Bronchial epithelial cell (primary cell): ENCODE measurements around the gene GLIS1. TPM values are rescaled to one million over a fixed set of nuclear protein-coding genes. Genes with fewer than 3 reads are reported as not detected.

ENCODE experiments used
- DNase-seq: peaks from one replicate; pipeline ENCODE4 v3.0.0-alpha.2; 2010; ENCODE audit warnings: low read depth
- FAIRE-seq: peaks from 2 replicates; lab custom pipeline; 2011; peaks lifted over from hg19 to GRCh38; lab: Jason Lieb, UNC
- H3K27me3 ChIP-seq: 2 replicates; pipeline ENCODE4 v1.5.1; 2011; ENCODE audit warnings: low read length; ENCODE audit not compliant: control insufficient read depth, insufficient read depth
- H3K36me3 ChIP-seq: 2 replicates; pipeline ENCODE4 v1.5.1; 2011; ENCODE audit warnings: low read length; ENCODE audit not compliant: control insufficient read depth, insufficient read depth
- H3K4me3 ChIP-seq: 2 replicates; pipeline ENCODE4 v1.5.1; 2011; ENCODE audit warnings: mild to moderate bottlenecking, low read depth, low read length, control low read depth
- CTCF ChIP-seq: IDR thresholded peaks from 2 replicates; pipeline ENCODE4 v1.5.1; 2011; ENCODE audit warnings: mild to moderate bottlenecking, moderate library complexity, low read length, control low read depth, inconsistent platforms; ENCODE audit not compliant: insufficient read depth, severe bottlenecking
- total RNA-seq: library from RNA; depleted of rRNA; stranded (reverse); fragments of >200 nt; gene quantifications from 2 replicates; pipeline ENCODE4 v1.2.1, GENCODE V29; 2014

The GLIS1 gene
- total RNA-seq, 1 donor from 2014 or later = under 0.01 TPM

DNA sequence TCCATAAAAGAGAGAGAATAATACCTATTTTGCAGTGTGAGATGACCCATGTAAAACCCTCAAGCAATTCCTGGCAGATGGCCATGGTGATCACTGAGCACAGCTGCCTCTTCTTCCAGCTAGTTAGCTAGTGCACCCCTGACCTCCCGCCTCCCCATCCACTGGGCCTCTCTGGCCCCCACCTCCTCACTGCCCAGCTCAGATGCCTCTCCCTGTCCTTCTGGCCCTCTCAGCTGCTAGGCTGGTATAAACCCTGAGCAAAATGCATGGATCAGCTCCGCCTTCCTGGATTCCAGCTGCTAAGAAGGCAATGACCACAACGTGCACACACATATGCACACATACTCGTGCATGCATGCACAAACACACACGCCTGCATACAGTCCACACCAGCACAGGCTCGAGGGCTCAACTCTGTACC is 162.6 kb downstream of the GLIS1 start:
- H3K27me3 ChIP-seq = no peaks in the 10 kb centered on the region
- TF ChIP-seq CTCF = no peak
- DNase-seq (no peak), FAIRE-seq (no peak)
- H3K36me3 ChIP-seq = no peaks in the 10 kb centered on the region
- H3K4me3 ChIP-seq = no peak overlapping the region

DNA sequence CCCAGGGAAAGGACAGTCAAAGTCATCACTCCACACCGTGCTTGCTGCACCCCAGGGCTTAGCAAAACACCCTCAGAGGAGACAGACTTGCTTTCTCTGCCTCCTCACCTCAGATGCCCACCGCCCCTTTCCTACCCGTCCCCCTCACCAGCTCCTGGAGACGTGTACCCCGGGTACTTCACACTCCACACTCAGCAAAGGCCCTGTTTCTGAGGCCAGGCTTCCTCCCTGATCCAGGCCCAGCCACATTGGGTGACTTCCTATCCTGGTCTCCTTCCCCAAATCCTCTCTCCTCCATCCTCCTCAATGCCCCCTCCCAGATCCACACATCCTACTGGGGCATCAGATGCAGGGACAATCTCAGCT is 163.0 kb downstream of the GLIS1 start:
- Histone ChIP-seq H3K27me3 (no peaks in the 10 kb centered on the region), H3K4me3 (no peak overlapping the region), H3K36me3 (no peaks in the 10 kb centered on the region)
- DNase-seq = no peak
- FAIRE-seq = no peak
- no peak for TF ChIP-seq CTCF

GRCh38 chr1:53575141-53575954 is 163.6 kb downstream of the GLIS1 start:
- FAIRE-seq (no peak), DNase-seq (no peak)
- Histone ChIP-seq H3K36me3 (no peaks in the 10 kb centered on the region), H3K4me3 (no peak overlapping the region), H3K27me3 (no peaks in the 10 kb centered on the region)
- TF ChIP-seq CTCF = no peak

DNA sequence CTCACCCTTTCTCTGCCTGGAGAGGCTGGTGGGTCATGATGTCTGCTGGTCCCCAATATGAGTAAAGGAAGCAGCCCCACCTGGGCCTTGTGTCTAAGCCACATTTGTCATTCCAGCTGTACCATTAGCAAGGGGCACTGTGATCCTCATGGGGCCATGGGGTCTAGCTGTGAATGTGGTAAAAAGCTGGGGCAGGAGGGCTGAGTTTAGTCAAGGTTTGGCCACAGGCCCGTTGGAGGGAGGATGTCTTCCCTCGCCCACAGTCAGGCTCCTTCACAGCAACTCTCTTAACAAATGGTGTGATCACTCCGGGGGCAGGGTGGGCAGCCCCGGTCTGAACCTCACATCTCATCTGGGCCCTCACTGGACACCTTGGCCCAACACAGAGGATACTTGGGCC is 164.3 kb downstream of the GLIS1 start:
- DNase-seq (no peak), FAIRE-seq (no peak)
- H3K36me3 ChIP-seq = no peaks in the 10 kb centered on the region
- no peak overlapping the region for H3K4me3 ChIP-seq
- H3K27me3 ChIP-seq = no peaks in the 10 kb centered on the region
- TF ChIP-seq CTCF = no peak

DNA sequence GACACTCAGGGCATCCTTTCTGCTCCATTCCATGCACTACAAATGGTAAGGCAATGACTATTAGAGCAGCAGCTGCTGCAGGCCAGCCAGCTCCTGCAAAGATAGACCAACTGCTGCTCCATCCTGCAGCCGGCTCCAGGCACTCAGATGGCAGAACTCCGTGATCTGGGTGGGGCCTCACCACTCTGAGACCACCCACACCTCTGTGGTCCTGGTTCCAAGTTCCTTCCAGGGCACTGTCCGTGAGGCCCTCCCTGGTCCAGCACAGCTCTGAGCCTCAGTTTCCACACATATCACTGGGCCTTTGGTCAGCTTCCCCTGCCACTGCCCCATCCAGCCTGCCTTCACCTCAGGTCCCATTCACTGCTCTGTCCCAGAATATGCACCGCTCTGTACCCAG is 165.0 kb downstream of the GLIS1 start:
- no peak for TF ChIP-seq CTCF
- FAIRE-seq = no peak
- DNase-seq = no peak
- H3K4me3 ChIP-seq = no peak overlapping the region
- no peaks in the 10 kb centered on the region for H3K27me3 ChIP-seq
- H3K36me3 ChIP-seq = no peaks in the 10 kb centered on the region

GRCh38 chr1:53573522-53573921 is 165.4 kb downstream of the GLIS1 start:
- H3K36me3 ChIP-seq = no peaks in the 10 kb centered on the region
- peak; percentile 50 for FAIRE-seq
- DNase-seq = no peak
- H3K27me3 ChIP-seq = no peaks in the 10 kb centered on the region
- H3K4me3 ChIP-seq = no peak overlapping the region
- TF ChIP-seq CTCF = no peak
